Neural cell (in vitro differentiated cells): ENCODE data around the gene KCTD15. TPM values are rescaled to one million over a fixed set of nuclear protein-coding genes. Genes with fewer than 3 reads are reported as not detected.

Experiments
- H2AFZ ChIP-seq: fragments of 200-600, 300-800 bp; sonication (generic), shearing (Covaris generic); 2 replicates; pipeline ENCODE4 v1.6.0; 2014; ENCODE audit warnings: low read depth, mild to moderate bottlenecking, antibody characterized with exemption, low read length, moderate library complexity
- H3F3A ChIP-seq: fragments of 200-600 bp; shearing (Covaris generic); 2 replicates; pipeline ENCODE4 v1.6.1; 2016; ENCODE audit warnings: mild to moderate bottlenecking, moderate library complexity, mixed read lengths, antibody characterized with exemption, low read length; ENCODE audit not compliant: insufficient read depth, poor library complexity, severe bottlenecking
- H3K27ac ChIP-seq: fragments of 200-600, 300-800 bp; sonication (generic), shearing (Covaris generic); 2 replicates; pipeline ENCODE4 v1.5.1; 2014; ENCODE audit warnings: mild to moderate bottlenecking, low read length, moderate library complexity
- H3K27me3 ChIP-seq: fragments of 300-800, 200-600 bp; sonication (generic), shearing (Covaris generic); 2 replicates; pipeline ENCODE4 v1.6.0; 2014; ENCODE audit warnings: mild to moderate bottlenecking, low read depth, low read length, moderate library complexity; ENCODE audit not compliant: insufficient read depth
- H3K36me3 ChIP-seq: fragments of 300-800, 200-600 bp; sonication (generic), shearing (Covaris generic); 2 replicates; pipeline ENCODE4 v1.5.1; 2014; ENCODE audit warnings: mild to moderate bottlenecking, antibody characterized with exemption, low read length, moderate library complexity; ENCODE audit not compliant: insufficient read depth
- H3K4me2 ChIP-seq: fragments of 300-800, 200-600 bp; sonication (generic), shearing (Covaris generic); 2 replicates; pipeline ENCODE4 v1.6.0; 2014; ENCODE audit warnings: mild to moderate bottlenecking, low read length
- H3K4me3 ChIP-seq: fragments of 300-800, 200-600 bp; sonication (generic), shearing (Covaris generic); 2 replicates; pipeline ENCODE4 v1.5.1; 2014; ENCODE audit warnings: mild to moderate bottlenecking, low read length, moderate library complexity
- H3K79me2 ChIP-seq: fragments of 200-600 bp; shearing (Covaris generic); replicated peaks from 2 replicates; pipeline ENCODE4 v1.6.0; 2014; ENCODE audit warnings: mild to moderate bottlenecking, low read length, moderate library complexity; ENCODE audit not compliant: insufficient read depth
- H3K9ac ChIP-seq: fragments of 300-800, 200-600 bp; sonication (generic), shearing (Covaris generic); 2 replicates; pipeline ENCODE4 v1.6.1; 2016; ENCODE audit warnings: mild to moderate bottlenecking, low read length, mixed read lengths
- H3K9me2 ChIP-seq: fragments of 200-600 bp; shearing (Covaris generic); 2 replicates; pipeline ENCODE4 v1.6.1; 2016; ENCODE audit warnings: mild to moderate bottlenecking, low read length, mixed read lengths; ENCODE audit not compliant: insufficient read depth
- H3K9me3 ChIP-seq: fragments of 200-600, 300-800 bp; sonication (generic), shearing (Covaris generic); 2 replicates; pipeline ENCODE4 v1.6.1; 2016; ENCODE audit warnings: mild to moderate bottlenecking, mixed run types, low read length, moderate library complexity, mixed read lengths
- H4K20me1 ChIP-seq: fragments of 200-600 bp; shearing (Covaris generic); 2 replicates; pipeline ENCODE4 v1.6.1; 2016; ENCODE audit warnings: mild to moderate bottlenecking, mixed run types; ENCODE audit not compliant: insufficient read depth
- CTCF ChIP-seq: fragments of 450-650 bp; IDR thresholded peaks from 2 replicates; pipeline ENCODE4 v1.5.1; 2014; ENCODE audit warnings: antibody characterized with exemption, mild to moderate bottlenecking, moderate library complexity; ENCODE audit not compliant: poor library complexity, severe bottlenecking
- EP300 ChIP-seq: fragments of 450-650 bp; conservative IDR thresholded peaks from 2 replicates; pipeline ENCODE4 v1.6.1; 2014; ENCODE audit warnings: antibody characterized with exemption, mild to moderate bottlenecking, moderate library complexity; ENCODE audit not compliant: poor library complexity, severe bottlenecking
- EZH2 ChIP-seq: fragments of 200-600, 300-800 bp; shearing (Covaris generic), sonication (generic); IDR thresholded peaks from 2 replicates; pipeline ENCODE4 v1.6.1; 2014; ENCODE audit warnings: antibody characterized with exemption, low read length, borderline replicate concordance, mild to moderate bottlenecking; ENCODE audit not compliant: insufficient read depth, poor library complexity, severe bottlenecking
- MXI1 ChIP-seq: fragments of 450-650 bp; conservative IDR thresholded peaks from 2 replicates; pipeline ENCODE4 v1.6.1; 2014; ENCODE audit warnings: antibody characterized with exemption, mild to moderate bottlenecking; ENCODE audit not compliant: poor library complexity, severe bottlenecking
- POLR2AphosphoS5 ChIP-seq: IDR thresholded peaks from 2 replicates; pipeline ENCODE4 v1.6.1; 2012
- RAD21 ChIP-seq: fragments of 450-650 bp; conservative IDR thresholded peaks from 2 replicates; pipeline ENCODE4 v1.6.1; 2014; ENCODE audit warnings: antibody characterized with exemption, mild to moderate bottlenecking, moderate library complexity
- REST ChIP-seq: IDR thresholded peaks from 2 replicates; pipeline ENCODE4 v1.6.1; 2012; ENCODE audit warnings: borderline replicate concordance
- SMC3 ChIP-seq: fragments of 450-650 bp; conservative IDR thresholded peaks from 2 replicates; pipeline ENCODE4 v1.6.1; 2014; ENCODE audit warnings: antibody characterized with exemption, mild to moderate bottlenecking, moderate library complexity; ENCODE audit not compliant: poor library complexity
- TAF1 ChIP-seq: IDR thresholded peaks from 2 replicates; pipeline ENCODE4 v1.6.1; 2012; ENCODE audit warnings: low read depth
- polyA plus RNA-seq: library from polyadenylated mRNA; depleted of rRNA; stranded (reverse); fragments of >200 nt; gene quantifications from 2 replicates; pipeline ENCODE4 v1.2.3, GENCODE V29; 2014

The KCTD15 gene
- polyA plus RNA-seq, 1 donor from 2014 or later = 67.9 TPM

GRCh38 chr19:33785795-33786194 lies 10.9 kb upstream of the KCTD15 start:
- Histone ChIP-seq H2AFZ (no peak overlapping the region), H3K27ac (no peak overlapping the region), H3K79me2 (no peaks in the 10 kb centered on the region), H3K4me2 (no peak overlapping the region), H3K4me3 (no peak overlapping the region), H3F3A (no peaks in the 10 kb centered on the region), H3K9me2 (no peaks in the 10 kb centered on the region), H3K9me3 (no peaks in the 10 kb centered on the region), H3K36me3 (no peaks in the 10 kb centered on the region), H4K20me1 (no peaks in the 10 kb centered on the region), H3K9ac (no peak overlapping the region), H3K27me3 (no peaks in the 10 kb centered on the region)
- TF ChIP-seq EZH2 (no peak), POLR2AphosphoS5 (no peak), SMC3 (no peak), CTCF (no peak), REST (no peak), MXI1 (no peak), EP300 (no peak), RAD21 (no peak), TAF1 (no peak)

- Histone ChIP-seq H3K9me3 (no peaks in the 10 kb centered on the region), H3K4me3 (no peak overlapping the region), H4K20me1 (no peaks in the 10 kb centered on the region), H3K27ac (no peak overlapping the region), H3K4me2 (no peak overlapping the region), H3K27me3 (no peaks in the 10 kb centered on the region), H2AFZ (no peak overlapping the region), H3K36me3 (no peaks in the 10 kb centered on the region), H3K9me2 (no peaks in the 10 kb centered on the region), H3F3A (no peaks in the 10 kb centered on the region), H3K79me2 (no peaks in the 10 kb centered on the region), H3K9ac (no peak overlapping the region)
- TF ChIP-seq REST = no peak
- TF ChIP-seq TAF1 = no peak
- TF ChIP-seq POLR2AphosphoS5 = no peak
- TF ChIP-seq EP300 = no peak
- TF ChIP-seq MXI1 = no peak
- no peak for TF ChIP-seq EZH2
- TF ChIP-seq SMC3 = no peak
- TF ChIP-seq RAD21 = no peak
- TF ChIP-seq CTCF = no peak
Measured at GRCh38 chr19:33788676-33789075, 8.0 kb upstream of the KCTD15 start.
